Measurements from ENCODE around the gene RPL9. TPM values are rescaled to one million over a fixed set of nuclear protein-coding genes. Genes with fewer than 3 reads are reported as not detected.
"Not testable (repeated sequence)": the region's sequence is repeated elsewhere in the genome, so short reads cannot be mapped to it uniquely, and the experiment has no call there.

RPL9 gene
- total RNA-seq (2014; rRNA removed; shearing (Covaris generic)), result 3,288 and 3,912 TPM in 2 replicates

DNA sequence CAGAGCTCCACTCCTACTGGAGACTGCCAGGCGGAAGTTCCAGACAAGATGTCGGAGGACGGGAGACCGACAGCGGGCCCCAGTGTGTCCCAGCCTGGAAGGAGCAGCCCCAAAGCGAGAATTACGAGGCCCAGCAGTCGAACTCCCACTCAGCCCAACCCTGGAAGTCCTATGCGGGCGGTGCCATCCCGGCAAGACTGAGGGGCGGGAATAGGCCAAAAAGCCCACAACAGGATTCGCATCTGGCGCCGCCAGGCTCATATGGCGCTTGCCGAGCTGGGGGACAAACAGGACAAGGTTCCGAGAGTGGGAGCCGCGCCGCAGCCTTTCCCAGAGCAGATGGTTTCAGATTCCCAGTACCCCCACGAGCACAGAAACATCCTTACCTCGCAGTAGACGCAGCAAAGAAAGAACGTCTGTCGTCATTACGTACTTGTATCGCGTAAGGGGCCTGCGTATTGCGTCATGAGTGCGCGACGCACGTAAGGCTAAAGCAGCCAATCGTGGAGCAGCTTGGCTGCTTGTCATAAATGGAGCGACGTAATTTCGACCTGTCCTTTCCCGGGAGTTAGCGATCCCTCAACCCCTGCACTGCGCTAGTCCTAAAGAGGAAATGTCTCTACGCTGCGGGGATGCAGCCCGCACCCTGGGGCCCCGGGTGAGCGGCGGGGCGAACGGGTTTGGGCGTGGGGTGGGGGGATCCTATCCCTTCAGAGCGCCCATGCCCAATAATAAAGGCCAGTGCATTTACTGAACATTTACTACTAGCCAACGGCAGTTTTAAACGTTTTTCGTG, at the start of gene RPL9, which contains the start of gene LIAS:
Gene RPL9 (minus strand): TSS at position 418 of the 796 bp plus-strand sequence. CDS start 483 bp downstream, outside the sequence.
Gene LIAS (plus strand): TSS at position 552 of the 796 bp plus-strand sequence. CDS start 62 bp downstream, at position 614.
- peak; percentile 98 for DNase-seq (ENCODE audit: low read depth)

DNA sequence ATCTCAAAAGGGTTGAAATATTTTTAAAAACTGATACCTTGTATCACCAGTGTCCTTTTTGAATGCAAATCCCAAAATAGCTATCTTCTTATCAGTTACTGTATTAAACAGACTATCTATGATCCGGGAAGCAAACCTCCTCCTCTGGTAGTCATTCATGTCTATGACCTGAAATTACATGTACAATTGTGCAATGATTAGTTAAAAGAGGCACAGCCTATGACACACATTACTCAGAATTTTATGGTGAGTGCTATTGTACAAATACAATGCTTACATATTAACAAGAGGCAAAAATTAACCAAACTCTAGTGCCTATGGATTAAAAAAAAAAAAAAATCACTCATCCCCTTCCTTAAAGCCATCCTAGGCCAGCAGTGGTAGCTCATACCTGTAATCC, 46.9 kb upstream of the RPL9 start:
- DNase-seq (ENCODE audit: low read depth), result no peak

DNA sequence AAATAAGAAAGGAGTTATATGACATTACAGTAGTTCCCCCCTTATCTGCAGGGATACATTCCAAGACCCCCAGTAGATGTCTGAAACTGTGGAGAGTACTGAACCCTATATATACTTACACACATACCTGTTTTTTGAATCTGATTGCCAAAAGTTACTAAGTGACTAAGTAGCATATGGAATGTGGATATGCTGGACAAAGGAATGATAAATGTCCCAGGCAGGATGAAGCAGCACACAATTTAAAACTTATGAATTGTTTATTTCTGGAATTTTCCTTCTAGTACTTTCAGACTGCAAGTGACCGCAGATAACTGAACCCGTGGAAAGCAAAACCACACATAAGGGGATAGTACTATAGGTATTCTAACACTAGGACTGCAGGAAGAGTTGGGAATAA, 45.8 kb upstream of the RPL9 start:
- DNase-seq (ENCODE audit: low read depth), result no peak

DNA sequence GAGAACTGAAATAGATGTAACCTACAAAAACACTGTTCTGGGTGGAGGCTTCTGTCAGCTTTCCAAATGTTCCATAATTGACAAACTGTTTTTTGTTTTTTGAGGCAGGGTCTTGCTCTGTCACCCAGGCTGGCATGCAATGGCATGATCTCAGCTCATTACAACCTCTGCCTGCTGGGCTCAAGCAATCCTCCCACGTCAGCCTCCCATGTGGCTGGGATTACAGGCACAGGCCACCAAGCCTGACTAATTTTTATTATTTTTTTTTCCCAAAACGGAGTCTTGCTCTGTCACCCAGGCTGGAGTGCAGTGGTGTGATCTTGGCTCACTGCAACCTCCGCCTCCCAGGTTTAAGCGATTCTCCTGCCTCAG, 43.9 kb upstream of the RPL9 start:
- DNase-seq (ENCODE audit: low read depth), result not testable (repeated sequence)

DNA sequence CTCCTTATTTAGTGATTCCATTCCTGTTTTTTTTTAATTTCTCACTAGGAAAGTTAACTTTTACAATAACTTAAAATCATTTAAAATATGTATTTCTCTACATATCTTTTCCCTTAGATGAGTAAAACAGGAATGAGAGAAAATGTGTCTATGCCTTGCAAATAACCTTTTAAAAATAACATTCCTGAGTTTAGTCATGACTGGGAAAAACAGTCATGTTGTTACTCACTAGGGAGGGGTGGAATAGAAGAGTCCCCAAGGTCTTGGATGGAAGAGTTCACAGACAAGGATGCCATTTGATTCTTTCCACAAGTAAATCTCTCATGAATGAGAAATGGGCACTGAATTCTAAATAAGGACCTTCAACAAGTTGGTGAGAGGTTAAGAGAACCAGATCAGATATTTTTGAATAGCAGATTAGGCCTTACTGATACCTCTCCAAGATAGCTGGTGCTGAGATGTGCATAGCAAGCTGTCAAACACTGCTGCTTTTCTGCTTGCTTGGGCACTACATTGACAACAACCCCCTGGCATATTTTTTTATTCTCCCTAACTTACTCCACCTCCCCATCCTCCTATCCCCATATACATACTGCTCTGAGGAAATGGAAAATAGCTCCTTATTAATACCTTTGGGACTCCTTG, 43.4 kb upstream of the RPL9 start:
- no peak for DNase-seq (ENCODE audit: low read depth)

DNA sequence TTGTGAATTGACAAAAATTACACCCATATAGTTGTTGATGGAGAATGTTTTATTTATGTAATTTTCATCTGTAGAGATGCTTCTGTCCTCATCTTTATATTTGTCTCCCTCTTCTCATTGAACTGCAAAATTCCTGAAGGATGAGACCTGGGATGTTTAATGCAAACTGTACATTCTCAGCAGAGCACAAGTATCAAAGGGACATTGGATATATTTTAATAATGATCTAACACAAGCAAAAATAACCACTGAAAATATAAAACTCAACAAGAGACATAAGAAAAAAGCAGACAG, 40.0 kb upstream of the RPL9 start:
- no peak for DNase-seq (ENCODE audit: low read depth)

DNA sequence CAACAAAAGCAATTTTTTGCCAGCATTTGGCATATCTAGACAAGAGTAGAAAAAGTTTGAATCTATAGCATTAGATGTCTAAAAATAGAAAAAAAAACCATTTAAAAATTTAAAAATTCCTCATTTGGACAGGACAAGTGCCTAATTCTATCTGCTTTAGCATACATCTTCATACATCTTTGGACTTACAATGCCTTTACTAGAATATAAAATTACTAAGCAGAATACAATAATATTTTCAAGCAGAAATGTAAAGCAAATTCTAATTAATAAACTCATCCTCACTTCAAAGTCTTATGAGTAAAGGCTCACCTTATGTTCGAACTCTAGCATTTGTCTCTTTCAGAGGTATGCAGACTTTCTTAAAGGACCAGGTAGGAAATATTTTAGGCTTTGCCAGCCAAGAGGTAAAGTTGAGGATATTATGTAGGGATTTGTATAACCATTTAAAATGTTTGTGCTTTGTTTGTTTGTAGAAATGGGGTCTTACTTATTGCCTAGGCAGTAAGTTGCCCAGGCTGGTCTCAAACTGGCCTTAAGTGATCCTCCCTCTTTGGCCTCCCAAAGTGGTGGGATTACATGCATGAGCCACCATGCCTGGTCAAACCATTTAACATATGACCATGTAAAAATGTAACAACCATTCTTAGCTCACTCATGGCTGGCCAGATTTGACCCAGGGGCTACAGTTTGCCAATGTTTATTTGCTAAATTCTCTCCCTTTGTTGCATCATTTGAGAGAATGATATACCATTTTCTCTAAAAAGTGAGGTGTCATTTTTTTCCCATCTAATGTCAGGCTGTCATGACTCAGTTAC, 39.4 kb upstream of the RPL9 start:
- no peak for DNase-seq (ENCODE audit: low read depth)

DNA sequence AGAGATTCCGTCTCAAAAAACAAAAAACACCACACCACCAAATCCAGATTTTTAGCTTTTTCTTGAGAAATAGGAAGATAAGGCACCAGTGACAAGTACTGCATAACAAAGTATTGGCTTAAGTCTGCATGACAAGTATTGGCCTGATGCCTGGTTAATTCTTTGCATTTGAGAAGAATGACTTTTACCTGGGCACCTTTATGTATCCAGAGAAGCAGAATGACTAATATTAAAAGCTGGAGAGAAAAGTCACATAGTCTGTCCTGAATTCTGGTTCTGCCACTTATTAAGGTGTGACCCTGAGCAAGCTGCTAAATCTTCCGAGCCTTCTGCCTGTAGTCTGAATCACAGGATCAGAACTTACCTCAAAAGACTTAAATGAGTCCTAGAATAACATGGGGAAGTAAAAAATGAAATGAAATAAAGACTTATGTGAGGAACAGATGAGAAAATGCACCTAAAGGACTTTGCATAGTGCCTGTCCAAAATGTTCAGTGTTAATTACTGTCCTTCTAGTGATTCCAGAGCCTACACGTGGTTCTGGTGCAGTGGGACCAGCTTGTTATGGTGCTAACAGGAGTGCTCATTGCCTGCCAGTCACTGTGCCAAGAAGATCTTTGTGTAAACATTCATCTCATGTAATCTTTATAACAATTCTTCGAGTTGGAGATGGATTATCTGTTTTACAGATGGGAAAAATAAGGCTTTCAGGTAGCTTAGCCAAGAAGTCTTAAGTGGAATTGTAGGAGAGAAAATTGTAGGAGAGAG, 36.9 kb upstream of the RPL9 start:
- no peak for DNase-seq (ENCODE audit: low read depth)

DNA sequence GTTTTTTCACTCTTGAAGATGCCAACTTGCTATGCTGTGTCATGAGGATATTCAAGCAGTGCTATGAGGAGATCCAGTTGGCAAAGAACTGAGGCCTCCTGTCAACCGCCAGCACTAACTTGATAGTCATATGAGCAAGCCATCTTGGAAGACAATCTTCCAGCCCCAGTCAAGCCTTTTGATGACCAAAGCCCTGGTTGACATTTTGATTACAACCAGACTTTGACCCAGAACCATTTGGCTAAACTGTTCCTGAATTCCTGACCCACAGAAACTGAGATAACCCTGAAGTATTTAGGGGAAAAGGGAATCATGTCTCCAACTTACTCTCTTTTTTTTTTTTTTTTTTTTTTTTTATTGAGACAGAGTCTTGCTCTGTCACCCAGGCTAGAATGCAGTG, 35.6 kb upstream of the RPL9 start:
- DNase-seq (ENCODE audit: low read depth), result no peak

DNA sequence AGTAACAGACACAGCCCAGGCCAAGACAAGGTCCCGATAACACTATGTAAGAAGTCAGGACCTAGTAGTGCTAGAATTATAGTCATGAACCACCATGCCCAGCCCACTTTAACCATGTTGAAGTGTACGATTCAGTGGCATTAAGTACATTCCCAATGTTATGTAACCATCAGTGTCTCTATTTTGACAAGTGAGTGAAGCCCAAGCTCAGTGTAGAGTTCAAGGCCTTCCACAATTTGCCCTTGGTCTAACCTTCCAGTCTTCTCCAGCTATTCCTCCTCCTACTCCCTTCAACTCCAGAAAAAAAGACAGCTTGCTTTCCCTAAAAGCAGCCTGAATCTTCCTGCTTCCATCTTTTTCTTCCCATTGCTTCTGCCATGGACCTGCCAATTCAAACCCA, 31.6 kb upstream of the RPL9 start:
- DNase-seq (ENCODE audit: low read depth), result no peak

DNA sequence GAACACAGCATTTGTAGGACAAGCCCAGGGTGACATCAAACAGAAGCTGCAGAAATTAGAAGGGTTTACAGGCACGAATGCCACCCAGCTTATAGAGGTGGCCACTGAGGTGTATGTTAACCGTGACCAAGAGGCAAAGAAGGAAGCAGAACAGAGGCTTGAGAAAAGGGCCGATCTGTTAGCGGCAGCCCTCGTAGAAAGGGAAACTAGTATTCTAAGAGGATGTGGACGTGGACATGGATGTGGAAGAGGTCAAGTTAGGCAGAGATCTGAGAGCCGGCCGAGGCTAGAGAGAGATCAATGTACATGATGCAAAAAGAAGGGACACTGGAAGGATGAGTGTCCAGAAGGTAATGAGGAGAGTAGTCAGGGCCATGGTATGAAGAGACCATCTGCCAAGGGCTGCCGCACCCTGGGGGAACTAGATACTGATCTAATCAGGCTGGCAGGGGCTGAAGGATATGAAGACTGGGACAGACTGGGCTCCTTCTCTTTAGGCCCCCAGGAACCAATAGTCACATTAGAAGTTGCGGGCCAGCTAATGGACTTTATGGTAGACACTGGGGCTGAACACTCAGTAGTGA, 27.6 kb upstream of the RPL9 start:
- no peak for DNase-seq (ENCODE audit: low read depth)

DNA sequence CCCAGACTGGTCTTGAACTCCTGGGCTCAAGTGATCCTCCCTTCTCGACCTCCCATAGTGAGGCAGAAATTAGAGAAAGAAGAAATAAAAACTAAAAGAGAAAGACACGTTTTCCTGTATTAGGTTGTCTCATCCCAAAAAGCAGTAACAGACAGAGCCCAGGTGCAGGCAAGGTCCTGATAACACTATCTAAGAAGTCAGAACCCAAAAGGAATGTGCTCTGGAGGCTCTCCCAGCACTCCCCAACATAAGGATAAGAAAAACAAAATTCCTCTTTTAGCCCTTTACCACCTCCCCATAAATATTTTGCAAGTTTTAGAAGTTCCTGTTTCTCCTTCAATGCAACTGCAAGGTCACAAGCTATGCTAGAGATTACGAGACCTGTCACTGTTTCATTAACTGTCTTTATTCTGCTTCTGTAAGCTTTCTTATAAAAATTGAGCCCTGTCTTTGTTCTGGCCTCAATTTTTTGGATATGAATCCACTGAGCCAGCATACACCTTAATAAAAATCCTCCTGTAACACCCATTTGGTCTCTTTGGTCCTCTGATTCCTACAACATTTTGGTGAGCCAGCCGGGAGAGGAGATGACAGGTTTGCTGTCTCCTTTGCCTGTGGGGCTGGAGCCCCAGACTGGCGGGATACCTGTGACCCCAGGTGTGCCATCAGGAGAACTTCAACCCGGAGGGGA, 26.0 kb upstream of the RPL9 start:
- no peak for DNase-seq (ENCODE audit: low read depth)

DNA sequence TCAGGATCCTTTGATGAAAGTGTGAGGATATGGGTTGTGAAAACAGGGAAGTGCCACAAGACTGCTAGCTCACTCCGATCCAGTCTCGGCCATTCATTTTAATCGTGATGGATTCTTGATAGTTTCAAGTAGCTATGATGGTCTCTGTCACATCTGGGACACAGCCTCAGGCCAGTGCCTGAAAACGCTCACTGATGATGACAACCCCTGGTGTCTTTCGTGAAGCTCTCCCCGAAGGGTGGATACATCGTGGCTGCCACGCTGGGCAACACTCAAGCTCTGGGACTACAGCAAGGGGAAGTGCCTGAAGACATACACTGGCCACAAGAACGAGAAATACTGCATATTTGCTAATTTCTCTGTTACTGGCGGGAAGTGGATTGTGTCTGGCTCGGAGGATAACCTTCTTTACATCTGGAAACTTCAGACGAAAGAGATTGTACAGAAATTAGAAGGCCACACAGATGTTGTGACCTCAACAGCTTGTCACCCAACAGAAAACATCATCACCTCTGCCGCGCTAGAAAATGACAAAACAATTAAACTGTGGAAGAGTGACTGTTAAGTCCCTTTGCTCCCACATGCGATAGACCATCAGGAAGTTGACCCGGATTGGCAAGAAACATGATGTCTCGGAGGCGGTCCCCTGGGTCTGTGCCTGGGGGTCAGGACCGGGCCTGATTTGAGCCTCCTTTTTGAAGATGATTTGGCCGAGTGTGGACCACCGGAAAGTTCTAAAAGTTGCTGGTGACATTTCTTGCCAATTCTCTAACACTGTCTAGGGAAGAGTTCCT, 22.4 kb upstream of the RPL9 start:
- no peak for DNase-seq (ENCODE audit: low read depth)

DNA sequence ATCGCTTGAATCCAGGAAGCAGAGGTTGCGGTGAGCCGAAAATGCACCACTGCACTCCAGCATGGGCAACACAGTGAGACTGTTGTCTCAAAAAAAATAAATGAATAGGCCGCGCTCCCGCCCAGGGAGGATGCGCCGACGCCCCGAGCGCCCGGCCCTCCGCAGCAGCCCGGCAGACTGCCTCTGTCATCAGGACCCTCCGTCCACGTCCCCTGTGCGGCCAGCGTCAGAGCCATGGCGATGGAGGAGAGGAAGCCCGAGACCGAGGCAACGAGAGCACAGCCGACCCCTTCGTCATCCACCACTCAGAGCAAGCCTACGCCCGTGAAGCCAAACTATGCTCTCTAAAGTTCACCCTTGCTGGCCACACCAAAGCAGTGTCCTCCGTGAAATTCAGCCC, 21.5 kb upstream of the RPL9 start:
- no peak for DNase-seq (ENCODE audit: low read depth)

DNA sequence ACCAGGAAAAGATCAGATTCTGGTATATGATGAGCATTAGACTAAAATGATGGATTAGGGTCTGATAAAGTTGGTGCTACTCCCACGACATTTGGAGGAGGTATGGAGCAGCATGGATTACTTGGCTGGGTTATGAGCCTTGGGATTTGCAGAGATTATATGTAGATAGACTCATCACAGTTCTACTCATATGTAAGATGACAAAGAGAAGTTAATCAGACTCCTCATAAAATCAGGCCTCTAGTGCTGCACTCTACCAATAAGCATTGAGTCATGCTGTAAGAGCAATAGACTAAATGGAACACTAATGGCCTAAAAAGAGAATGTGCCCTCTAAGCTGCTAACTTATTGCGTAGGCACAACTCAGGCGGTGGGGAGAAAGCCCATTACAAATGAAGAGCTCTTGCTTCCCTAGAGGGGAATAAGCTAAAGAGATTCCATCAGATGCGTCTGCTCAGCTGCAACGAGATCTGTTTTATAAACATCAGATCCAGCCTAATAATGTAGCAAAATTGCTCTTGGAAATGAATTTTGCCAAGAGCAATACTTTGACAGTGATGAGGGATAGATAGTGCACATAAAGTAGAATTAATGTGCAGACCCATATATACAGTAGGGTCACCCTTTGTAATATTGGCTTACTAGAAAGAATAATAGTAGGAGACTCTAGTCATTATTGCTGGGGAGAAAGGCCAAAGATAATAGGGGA, 17.6 kb upstream of the RPL9 start:
- no peak for DNase-seq (ENCODE audit: low read depth)

DNA sequence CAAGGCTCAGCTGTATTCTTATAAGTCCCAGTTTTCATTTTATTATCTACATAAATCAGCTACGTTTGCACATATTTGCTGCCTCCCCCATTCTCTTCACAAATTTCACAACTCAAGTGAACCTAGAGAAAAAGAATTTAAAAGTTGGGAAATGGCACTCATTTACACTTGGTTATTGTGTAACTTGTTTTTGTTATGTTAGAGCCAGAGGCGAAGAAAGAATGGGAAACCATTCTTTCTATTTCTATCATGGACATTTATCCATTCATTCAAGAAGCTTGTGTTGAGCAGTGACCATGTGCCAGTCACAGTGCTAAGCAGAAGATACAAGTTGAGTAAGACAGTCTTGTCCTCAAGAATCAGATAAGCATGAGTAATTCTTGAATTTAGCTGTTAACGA, 13.7 kb upstream of the RPL9 start:
- DNase-seq (ENCODE audit: low read depth), result no peak

DNA sequence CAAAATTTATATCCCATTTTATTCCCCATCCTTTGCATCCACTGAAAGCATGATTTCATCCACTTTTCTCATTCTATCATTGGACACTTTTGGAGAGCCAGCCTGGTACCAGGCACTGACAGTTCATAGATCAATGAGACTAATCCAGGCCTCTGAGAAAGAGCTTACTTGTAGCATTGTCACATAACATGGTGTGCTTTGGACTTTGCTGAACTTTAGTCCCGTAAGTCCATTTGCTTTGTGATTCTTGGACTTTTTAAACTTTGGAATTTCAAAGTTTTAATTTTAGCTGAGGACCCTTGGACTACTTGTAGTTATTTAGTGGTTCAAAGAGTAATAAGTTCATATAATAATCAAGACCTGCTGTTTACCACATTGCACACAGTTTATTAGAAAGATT, 11.7 kb upstream of the RPL9 start:
- no peak for DNase-seq (ENCODE audit: low read depth)

DNA sequence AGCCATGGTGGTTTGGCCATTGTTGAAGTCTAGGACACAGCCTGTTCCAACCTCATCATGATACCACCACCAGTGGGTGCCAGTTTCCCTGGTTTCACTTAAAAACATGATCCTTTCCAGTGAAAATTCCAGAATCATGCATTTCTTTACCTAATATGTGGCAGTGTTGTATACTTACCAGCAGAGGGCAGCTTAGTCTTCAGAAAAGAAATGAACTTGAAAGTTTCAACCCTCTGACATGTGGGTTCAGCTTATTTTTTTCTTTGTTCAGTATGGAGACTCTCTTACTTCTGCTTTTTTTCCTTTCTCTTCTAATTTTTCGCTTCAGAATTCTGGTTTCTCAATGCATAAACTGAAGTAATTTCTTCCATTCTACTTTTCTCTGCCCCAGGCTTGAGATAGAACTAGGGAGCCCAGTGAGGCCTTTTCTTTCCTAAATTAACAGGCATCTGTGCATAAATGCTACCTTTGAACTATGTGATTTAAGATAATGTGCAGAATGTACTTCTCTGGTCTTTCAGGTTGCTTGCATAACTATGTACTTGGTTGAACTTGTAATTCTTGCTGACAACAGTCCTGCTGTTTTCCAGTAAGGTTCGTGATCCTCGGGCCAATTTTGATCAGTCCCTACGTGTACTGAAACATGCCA, 10.8 kb upstream of the RPL9 start:
- peak; percentile 65 for DNase-seq (ENCODE audit: low read depth)

DNA sequence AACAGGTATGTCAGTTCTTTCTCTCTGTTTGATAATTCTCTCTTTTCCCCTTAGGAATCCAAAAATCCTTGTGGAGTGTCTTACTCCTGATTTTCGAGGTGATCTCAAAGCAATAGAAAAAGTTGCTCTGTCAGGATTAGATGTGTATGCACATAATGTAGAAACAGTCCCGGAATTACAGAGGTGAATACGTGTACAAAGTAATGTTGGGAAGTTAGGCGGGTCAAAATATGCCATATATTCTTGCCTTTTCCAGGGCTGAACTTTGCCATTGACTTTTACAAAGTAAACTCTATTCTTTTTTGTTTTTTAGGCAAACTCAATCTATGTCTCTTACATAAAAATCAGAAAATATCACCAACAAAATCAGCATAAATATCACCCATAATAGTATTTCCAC, 8.7 kb upstream of the RPL9 start:
- DNase-seq (ENCODE audit: low read depth), result no peak
